ENCODE measurements around the gene RPS29. TPM values are rescaled to one million over a fixed set of nuclear protein-coding genes. Genes with fewer than 3 reads are reported as not detected.

Gene RPS29
- total RNA-seq, 2 donors from 2014 or later, result 1,499 to 8,459 TPM

DNA sequence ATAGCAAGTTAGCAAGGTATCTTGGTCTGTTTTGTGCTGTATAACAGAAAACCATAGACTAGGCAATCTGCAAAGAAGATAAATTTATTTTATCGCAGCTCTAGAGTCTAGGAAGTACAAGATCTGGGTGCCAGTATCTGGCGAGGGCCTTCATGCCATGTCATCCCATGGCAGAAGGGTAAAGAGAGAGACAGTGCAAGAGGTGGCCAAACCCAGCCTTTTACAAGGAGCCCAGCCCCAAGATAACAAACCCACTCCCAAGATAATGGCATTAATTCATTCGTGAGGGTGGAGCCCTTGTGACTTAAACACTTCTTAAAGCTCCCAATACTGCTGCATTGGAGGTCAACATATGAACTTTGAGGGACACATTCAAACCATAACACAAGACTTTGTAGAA, 16.9 kb downstream of the RPS29 start:
- no peak for DNase-seq (ENCODE audit: low spot score)
- H3K4me3 ChIP-seq, result no peak overlapping the region
- no peaks in the 10 kb centered on the region for H3K27me3 ChIP-seq
- TF ChIP-seq, protein P1, sequence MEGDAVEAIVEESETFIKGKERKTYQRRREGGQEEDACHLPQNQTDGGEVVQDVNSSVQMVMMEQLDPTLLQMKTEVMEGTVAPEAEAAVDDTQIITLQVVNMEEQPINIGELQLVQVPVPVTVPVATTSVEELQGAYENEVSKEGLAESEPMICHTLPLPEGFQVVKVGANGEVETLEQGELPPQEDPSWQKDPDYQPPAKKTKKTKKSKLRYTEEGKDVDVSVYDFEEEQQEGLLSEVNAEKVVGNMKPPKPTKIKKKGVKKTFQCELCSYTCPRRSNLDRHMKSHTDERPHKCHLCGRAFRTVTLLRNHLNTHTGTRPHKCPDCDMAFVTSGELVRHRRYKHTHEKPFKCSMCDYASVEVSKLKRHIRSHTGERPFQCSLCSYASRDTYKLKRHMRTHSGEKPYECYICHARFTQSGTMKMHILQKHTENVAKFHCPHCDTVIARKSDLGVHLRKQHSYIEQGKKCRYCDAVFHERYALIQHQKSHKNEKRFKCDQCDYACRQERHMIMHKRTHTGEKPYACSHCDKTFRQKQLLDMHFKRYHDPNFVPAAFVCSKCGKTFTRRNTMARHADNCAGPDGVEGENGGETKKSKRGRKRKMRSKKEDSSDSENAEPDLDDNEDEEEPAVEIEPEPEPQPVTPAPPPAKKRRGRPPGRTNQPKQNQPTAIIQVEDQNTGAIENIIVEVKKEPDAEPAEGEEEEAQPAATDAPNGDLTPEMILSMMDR (IDR thresholded peaks at IDR 0.05), result no peak
- no peak overlapping the region for H3K27ac ChIP-seq
- no peaks in the 10 kb centered on the region for H3K36me3 ChIP-seq
- H3K9me3 ChIP-seq, result no peaks in the 10 kb centered on the region
- no peaks in the 10 kb centered on the region for H3K4me1 ChIP-seq

DNA sequence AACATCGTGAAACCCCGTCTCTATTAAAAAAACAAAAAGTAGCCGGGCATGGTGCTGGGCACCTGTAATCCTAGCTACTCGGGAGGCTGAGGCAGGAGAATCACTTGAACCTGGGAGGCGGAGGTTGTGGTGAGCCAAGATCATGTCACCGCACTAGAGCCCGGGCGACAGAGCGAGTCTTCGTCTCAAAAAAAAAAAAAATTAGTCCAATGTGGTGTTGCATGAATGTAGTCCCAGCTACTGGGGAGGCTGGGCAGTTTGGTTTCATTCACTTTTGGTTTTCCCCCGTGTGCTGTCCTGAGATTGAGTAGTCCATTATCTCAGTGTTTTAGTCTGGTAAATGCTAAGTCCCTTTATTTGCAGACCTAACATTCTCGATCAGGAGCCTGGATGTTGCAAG, 19.5 kb downstream of the RPS29 start:
- TF ChIP-seq, protein P1 (IDR thresholded peaks at IDR 0.05), result no peak
- no peak overlapping the region for H3K4me3 ChIP-seq
- no peak for DNase-seq (ENCODE audit: low spot score)

DNA sequence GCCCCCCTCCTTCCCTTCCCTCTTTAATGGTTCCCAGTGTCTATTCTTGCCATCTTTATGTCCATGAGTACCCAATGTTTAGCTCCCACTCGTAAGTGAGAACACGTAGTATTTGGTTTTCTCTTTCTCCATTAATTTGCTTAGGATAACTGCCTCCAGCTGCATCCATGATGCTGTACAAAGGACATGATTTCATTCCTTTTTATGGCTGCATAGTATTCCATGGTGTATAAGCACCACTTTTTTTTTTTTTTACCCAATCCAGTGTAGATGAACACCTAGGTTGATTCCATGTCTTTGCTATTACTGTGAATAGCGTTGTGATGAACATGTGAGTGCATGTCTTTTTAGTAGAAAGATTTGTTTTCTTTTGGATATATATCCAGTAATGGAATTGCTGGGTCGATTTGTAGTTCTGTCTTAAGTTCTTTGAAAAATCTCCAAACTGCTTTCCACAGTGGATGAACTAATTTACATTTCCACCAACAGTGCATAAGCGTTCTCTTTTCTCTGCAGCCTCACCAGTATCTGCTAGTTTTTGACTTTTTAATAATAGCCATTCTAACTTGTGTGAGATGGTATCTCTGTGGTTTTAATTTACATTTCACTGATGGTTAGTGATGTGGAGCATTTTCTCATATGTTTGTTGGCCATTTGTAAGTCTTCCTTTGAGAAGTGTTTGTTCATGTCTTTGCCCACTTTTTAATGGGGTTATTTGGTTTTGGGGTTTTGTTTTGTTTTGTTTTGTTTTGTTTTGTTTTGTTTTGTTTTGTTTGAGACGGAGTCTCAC, 26.0 kb downstream of the RPS29 start:
- Histone ChIP-seq H3K4me1 (no peaks in the 10 kb centered on the region), H3K9me3 (no peaks in the 10 kb centered on the region), H3K36me3 (no peaks in the 10 kb centered on the region), H3K27ac (no peak overlapping the region), H3K4me3 (no peak overlapping the region), H3K27me3 (no peaks in the 10 kb centered on the region)
- TF ChIP-seq, protein P1 (IDR thresholded peaks at IDR 0.05), result no peak
- no peak for DNase-seq (ENCODE audit: low spot score)

More for the DNA sequence above, 19.5 kb downstream of the RPS29 start:
- H3K27ac ChIP-seq, result no peak overlapping the region
- H3K27me3 ChIP-seq, result no peaks in the 10 kb centered on the region
- no peaks in the 10 kb centered on the region for H3K4me1 ChIP-seq
- no peaks in the 10 kb centered on the region for H3K36me3 ChIP-seq
- no peaks in the 10 kb centered on the region for H3K9me3 ChIP-seq

DNA sequence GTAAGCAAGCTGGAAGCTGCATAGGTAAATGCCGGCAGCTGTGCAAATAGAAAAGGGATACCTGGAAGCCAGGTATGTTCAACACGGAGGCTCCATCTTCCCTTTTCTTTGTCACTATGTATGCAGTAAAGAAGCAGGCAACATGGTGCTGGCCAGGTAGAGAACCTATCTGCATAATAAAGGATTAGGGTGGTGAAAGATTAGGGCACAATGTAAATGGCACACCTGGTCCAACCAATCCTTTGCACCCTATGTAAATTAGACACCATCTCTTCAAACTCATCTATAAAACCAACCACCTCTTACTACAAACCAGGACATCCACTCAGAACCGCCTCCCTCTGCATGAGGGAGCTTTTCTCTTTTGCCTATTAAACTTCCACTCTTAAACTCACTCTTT, 32.3 kb downstream of the RPS29 start:
- no peak for DNase-seq (ENCODE audit: low spot score)
- Histone ChIP-seq H3K4me1 (no peaks in the 10 kb centered on the region), H3K4me3 (no peak overlapping the region), H3K36me3 (no peaks in the 10 kb centered on the region), H3K27ac (no peak overlapping the region), H3K9me3 (no peaks in the 10 kb centered on the region), H3K27me3 (no peaks in the 10 kb centered on the region)
- TF ChIP-seq, protein P1 (IDR thresholded peaks at IDR 0.05), result no peak

DNA sequence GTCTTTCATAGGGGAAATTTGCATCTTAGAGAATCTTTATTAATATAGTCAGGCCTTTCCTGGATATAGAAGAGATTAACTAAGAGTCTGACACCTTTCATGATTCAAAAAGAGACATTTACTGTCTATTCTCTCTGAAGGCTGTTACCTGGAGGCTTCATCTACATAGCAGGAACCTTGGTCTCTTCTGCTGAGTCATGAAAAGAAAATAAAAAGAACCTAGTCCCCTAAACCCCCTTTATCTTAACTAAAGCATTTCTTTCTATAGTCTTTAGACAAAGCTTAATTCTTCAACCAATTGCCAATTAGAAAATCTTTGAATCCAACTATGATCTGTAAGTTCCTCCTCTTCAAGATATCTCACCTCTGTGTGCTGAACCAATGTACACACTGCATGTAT, 33.1 kb downstream of the RPS29 start:
- H3K4me3 ChIP-seq, result no peak overlapping the region
- TF ChIP-seq, protein P1 (IDR thresholded peaks at IDR 0.05), result no peak
- no peak overlapping the region for H3K27ac ChIP-seq
- no peaks in the 10 kb centered on the region for H3K36me3 ChIP-seq
- no peaks in the 10 kb centered on the region for H3K9me3 ChIP-seq
- no peak for DNase-seq (ENCODE audit: low spot score)
- H3K27me3 ChIP-seq, result no peaks in the 10 kb centered on the region
- H3K4me1 ChIP-seq, result no peaks in the 10 kb centered on the region

DNA sequence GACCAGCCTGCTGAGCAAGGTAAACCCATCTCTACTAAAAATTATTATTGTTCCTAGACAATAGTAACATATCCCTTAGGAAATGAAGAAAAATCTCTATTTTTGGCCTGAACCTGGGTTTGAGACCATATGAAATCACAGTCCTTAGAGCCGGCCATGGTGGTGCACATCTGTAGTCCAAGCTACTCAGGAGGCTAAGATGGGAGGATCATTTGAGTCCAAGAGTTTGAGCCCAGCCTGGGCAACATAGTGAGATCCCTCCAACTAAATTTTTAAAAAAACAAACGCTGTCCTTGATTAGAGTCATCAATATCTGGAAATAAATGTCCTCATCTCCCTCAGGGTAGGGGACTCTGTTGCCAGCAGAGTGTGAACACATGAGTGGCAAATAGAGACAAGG, 34.6 kb downstream of the RPS29 start:
- TF ChIP-seq, protein P1 (IDR thresholded peaks at IDR 0.05), result no peak

More for the DNA sequence above, 34.6 kb downstream of the RPS29 start:
- no peaks in the 10 kb centered on the region for H3K4me1 ChIP-seq
- H3K27me3 ChIP-seq, result no peaks in the 10 kb centered on the region
- H3K4me3 ChIP-seq, result no peak overlapping the region
- H3K27ac ChIP-seq, result no peak overlapping the region
- no peak for DNase-seq (ENCODE audit: low spot score)
- no peaks in the 10 kb centered on the region for H3K9me3 ChIP-seq
- no peaks in the 10 kb centered on the region for H3K36me3 ChIP-seq
